Prostate gland (tissue), 2 donors: ENCODE results near the gene DACT1.

Experiments
- POLR2A ChIP-seq: fragments of 450-650 bp; IDR thresholded peaks from one replicate; pipeline ENCODE4 v1.6.1; 2016; ENCODE audit warnings: antibody characterized with exemption, mild to moderate bottlenecking
- POLR2AphosphoS5 ChIP-seq: sonication (generic); formaldehyde crosslinking; IDR thresholded peaks from one replicate; pipeline ENCODE4 v1.6.1; 2017; ENCODE audit warnings: antibody characterized with exemption
- TF ChIP-seq, protein P1 (sequence below), 4 experiments: fragments of 200-600 bp in 2 of 4; fragments of 450-650 bp in 2 of 4; sonication (generic) in 2 of 4; IDR thresholded peaks; 1 replicate in 3 of 4; 2 replicates in 1 of 4; pipeline ENCODE4 v1.5.1; 2016 to 2019; ENCODE audit warnings: antibody characterized with exemption in 4 of 4, mild to moderate bottlenecking in 2 of 4, moderate library complexity in 2 of 4

- TF ChIP-seq, protein P1, sequence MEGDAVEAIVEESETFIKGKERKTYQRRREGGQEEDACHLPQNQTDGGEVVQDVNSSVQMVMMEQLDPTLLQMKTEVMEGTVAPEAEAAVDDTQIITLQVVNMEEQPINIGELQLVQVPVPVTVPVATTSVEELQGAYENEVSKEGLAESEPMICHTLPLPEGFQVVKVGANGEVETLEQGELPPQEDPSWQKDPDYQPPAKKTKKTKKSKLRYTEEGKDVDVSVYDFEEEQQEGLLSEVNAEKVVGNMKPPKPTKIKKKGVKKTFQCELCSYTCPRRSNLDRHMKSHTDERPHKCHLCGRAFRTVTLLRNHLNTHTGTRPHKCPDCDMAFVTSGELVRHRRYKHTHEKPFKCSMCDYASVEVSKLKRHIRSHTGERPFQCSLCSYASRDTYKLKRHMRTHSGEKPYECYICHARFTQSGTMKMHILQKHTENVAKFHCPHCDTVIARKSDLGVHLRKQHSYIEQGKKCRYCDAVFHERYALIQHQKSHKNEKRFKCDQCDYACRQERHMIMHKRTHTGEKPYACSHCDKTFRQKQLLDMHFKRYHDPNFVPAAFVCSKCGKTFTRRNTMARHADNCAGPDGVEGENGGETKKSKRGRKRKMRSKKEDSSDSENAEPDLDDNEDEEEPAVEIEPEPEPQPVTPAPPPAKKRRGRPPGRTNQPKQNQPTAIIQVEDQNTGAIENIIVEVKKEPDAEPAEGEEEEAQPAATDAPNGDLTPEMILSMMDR (IDR thresholded peaks at IDR 0.05) = no peak
- TF ChIP-seq POLR2A (no peak), POLR2AphosphoS5 (no peak)
Measured at GRCh38 chr14:58628406-58628805, 9.4 kb upstream of the DACT1 start.
